ENCODE results near the gene METTL4. TPM values are rescaled to one million over a fixed set of nuclear protein-coding genes. Genes with fewer than 3 reads are reported as not detected.

METTL4 gene
- total RNA-seq, 1 experiment from 2014 or later: 15.5 TPM

DNA sequence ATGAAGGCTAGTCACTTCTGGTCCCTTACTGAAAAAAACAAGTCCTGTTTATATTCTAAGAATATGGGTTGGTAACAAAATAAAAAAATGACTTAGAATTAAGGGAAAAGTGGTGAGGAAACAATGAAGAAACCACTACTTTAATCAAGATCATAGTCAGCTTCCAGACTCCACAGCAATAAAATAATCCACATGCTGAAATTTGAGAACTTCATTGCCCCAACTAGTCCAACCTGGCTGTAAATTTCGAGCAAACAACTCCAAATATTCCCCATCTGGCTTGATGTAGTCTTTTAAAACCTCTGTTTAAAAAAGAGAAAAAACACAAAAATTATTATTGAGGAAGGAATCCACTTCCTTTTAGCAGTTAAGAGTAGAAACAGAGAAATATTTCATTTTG is 32.5 kb downstream of the METTL4 start (continued):
- TF ChIP-seq, protein P1, sequence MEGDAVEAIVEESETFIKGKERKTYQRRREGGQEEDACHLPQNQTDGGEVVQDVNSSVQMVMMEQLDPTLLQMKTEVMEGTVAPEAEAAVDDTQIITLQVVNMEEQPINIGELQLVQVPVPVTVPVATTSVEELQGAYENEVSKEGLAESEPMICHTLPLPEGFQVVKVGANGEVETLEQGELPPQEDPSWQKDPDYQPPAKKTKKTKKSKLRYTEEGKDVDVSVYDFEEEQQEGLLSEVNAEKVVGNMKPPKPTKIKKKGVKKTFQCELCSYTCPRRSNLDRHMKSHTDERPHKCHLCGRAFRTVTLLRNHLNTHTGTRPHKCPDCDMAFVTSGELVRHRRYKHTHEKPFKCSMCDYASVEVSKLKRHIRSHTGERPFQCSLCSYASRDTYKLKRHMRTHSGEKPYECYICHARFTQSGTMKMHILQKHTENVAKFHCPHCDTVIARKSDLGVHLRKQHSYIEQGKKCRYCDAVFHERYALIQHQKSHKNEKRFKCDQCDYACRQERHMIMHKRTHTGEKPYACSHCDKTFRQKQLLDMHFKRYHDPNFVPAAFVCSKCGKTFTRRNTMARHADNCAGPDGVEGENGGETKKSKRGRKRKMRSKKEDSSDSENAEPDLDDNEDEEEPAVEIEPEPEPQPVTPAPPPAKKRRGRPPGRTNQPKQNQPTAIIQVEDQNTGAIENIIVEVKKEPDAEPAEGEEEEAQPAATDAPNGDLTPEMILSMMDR (IDR thresholded peaks at IDR 0.05 in 2 of 3, conservative IDR thresholded peaks at IDR 0.05 in 1 of 3; ENCODE audit: borderline replicate concordance in 1 of 3, insufficient read depth in 1 of 3, low read depth in 2 of 3, low read length in 2 of 3): no peak
- TF ChIP-seq EZH2 (IDR thresholded peaks at IDR 0.05) (no peak), ELF1 (IDR thresholded peaks at IDR 0.05; ENCODE audit: borderline replicate concordance, low read depth) (no peak), POLR2A (IDR thresholded peaks at IDR 0.05; ENCODE audit: borderline replicate concordance, extremely low read depth, insufficient read depth, insufficient read length) (no peak), TCF7L2 (IDR thresholded peaks at IDR 0.05; ENCODE audit: borderline replicate concordance, extremely low read depth, insufficient read depth, insufficient read length) (no peak)
- TF ChIP-seq, protein P2, sequence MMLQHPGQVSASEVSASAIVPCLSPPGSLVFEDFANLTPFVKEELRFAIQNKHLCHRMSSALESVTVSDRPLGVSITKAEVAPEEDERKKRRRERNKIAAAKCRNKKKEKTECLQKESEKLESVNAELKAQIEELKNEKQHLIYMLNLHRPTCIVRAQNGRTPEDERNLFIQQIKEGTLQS (IDR thresholded peaks at IDR 0.05): no peak

DNA sequence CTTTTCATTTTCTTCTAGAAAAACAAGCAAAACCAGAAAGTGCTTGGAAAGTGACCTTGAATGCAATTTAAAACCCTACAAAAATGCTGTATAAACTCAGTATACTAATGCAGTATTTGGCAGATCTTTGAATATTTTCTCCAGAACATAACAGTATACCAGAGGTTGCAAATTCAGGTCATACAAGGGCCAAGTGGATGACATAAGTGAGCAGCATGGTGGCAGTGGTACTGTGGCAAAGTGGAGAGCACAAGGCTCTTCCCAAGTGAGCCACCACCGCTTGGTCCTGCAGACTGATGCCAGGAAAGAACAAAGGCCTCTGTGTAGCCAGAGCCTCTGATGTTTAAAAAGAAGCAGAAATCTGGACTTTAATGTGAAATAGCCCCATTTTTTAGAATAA is 33.1 kb downstream of the METTL4 start:
- H3K9me2 ChIP-seq (ENCODE audit: insufficient read depth): no peaks in the 10 kb centered on the region
- H3K36me3 ChIP-seq (ENCODE audit: control insufficient read depth in 1 of 2, insufficient read depth in 2 of 2, low read length in 2 of 2): no peaks in the 10 kb centered on the region
- RAD21 ChIA-PET (ENCODE audit: low non-redundant PET in 1 of 2, low total read pairs in 2 of 2, uncharacterized antibody in 2 of 2, unreplicated experiment in 2 of 2): no interaction called here
- no peak overlapping the region for H3K27ac ChIP-seq (ENCODE audit: low read depth, low read length)
- intact Hi-C loops (cut with micrococcal nuclease): no loop called here
- H3K9ac ChIP-seq (ENCODE audit: low read length): no peak overlapping the region
- BruUV-seq (replicated peaks): no TSS peak
- no peaks in the 10 kb centered on the region for H3K27me3 ChIP-seq (ENCODE audit: insufficient read depth, low read length)
- no peak for TF ChIP-seq EZH2 (IDR thresholded peaks at IDR 0.05)
- TF ChIP-seq SRF (IDR thresholded peaks at IDR 0.05; ENCODE audit: low read depth): no peak
- TF ChIP-seq YY1 (IDR thresholded peaks at IDR 0.05; ENCODE audit: extremely low read depth, insufficient replicate concordance, low read depth, low read length): no peak
- no peak for TF ChIP-seq CBX3 (IDR thresholded peaks at IDR 0.05; ENCODE audit: low read depth)
- no peak for TF ChIP-seq ZFX (IDR thresholded peaks at IDR 0.05)
- CTCF ChIA-PET: no interaction called here
- no peak for DNase-seq (ENCODE audit: low read depth, low spot score)
- POLR2A ChIA-PET: no interaction called here
- no peak overlapping the region for H2AFZ ChIP-seq (ENCODE audit: low read depth, low read length, poor library complexity, severe bottlenecking)
- H3K9me3 ChIP-seq (ENCODE audit: control insufficient read depth in 1 of 2, insufficient read depth in 1 of 2, low read depth in 1 of 2, low read length in 2 of 2): no peaks in the 10 kb centered on the region
- no peaks in the 10 kb centered on the region for H3K4me1 ChIP-seq (ENCODE audit: control insufficient read depth in 1 of 2, insufficient read depth in 2 of 2, low read length in 2 of 2)
- no peak for ATAC-seq
- no peaks in the 10 kb centered on the region for H4K20me1 ChIP-seq (ENCODE audit: insufficient read depth)
- no peak overlapping the region for H3K4me3 ChIP-seq (replicated peaks in 1 of 2; ENCODE audit: low read depth in 1 of 2, low read length in 2 of 2)
- no peak overlapping the region for H3K4me2 ChIP-seq (ENCODE audit: low read length)
- no peaks in the 10 kb centered on the region for H3K79me2 ChIP-seq (ENCODE audit: insufficient read depth, low read length)
